GM23338 (cell line): Measurements from ENCODE around the gene SLC25A39.

Source experiments
- CREB1 ChIP-seq: fragments of 250-450 bp; sonication (Bioruptor Pico); IDR thresholded peaks from 2 replicates; pipeline ENCODE4 v1.5.0; 2020; ENCODE audit warnings: low read depth, mild to moderate bottlenecking, moderate library complexity
- EZH2 ChIP-seq: fragments of 200-600 bp; sonication (generic); IDR thresholded peaks from one replicate; pipeline ENCODE4 v1.8.0; 2017; ENCODE audit warnings: antibody characterized with exemption, mild to moderate bottlenecking, low read depth; ENCODE audit not compliant: unreplicated experiment
- EZH2phosphoT487 ChIP-seq: fragments of 200-600 bp; sonication (generic); IDR thresholded peaks from one replicate; pipeline ENCODE4 v1.8.1; 2018; ENCODE audit warnings: antibody characterized with exemption; ENCODE audit not compliant: unreplicated experiment
- STAT1 ChIP-seq: IDR thresholded peaks from one replicate; pipeline ENCODE4 v1.6.1; 2016; ENCODE audit warnings: antibody characterized with exemption; ENCODE audit not compliant: unreplicated experiment
- TF ChIP-seq, protein P1 (sequence below), 2 experiments: fragments of 200-600 bp in 1 of 2; sonication (generic) in 1 of 2; conservative IDR thresholded peaks; 2 replicates each; pipeline versions ENCODE4 v1.5.1 to v1.6.1; 2016 to 2017; ENCODE audit warnings: antibody characterized with exemption in 2 of 2, low read depth in 2 of 2, mild to moderate bottlenecking in 2 of 2, moderate library complexity in 1 of 2
- TF ChIP-seq, protein P2 (sequence below): IDR thresholded peaks from one replicate; pipeline ENCODE4 v1.6.1; 2018; ENCODE audit warnings: antibody characterized with exemption; ENCODE audit not compliant: unreplicated experiment

DNA sequence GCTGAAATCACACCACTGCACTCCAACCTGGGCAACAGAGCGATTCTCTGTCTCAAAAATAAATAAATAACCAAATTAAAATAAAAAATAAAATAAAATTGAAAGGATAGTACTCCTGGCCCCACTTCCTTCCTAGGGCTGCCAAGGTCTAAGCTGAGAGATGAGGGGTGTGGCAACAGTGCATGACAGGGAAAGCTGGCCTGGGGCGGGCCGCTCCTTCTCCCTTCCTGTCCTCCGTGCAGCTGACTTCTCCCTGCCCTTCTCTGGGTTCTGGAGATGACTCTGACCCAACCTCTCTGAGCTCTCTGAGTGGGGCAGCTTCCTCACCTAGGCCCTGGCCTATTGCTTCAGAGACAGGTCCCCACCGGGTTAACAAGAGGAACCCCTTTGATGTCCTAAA, 8.7 kb upstream of the SLC25A39 start:
- TF ChIP-seq, protein P1, sequence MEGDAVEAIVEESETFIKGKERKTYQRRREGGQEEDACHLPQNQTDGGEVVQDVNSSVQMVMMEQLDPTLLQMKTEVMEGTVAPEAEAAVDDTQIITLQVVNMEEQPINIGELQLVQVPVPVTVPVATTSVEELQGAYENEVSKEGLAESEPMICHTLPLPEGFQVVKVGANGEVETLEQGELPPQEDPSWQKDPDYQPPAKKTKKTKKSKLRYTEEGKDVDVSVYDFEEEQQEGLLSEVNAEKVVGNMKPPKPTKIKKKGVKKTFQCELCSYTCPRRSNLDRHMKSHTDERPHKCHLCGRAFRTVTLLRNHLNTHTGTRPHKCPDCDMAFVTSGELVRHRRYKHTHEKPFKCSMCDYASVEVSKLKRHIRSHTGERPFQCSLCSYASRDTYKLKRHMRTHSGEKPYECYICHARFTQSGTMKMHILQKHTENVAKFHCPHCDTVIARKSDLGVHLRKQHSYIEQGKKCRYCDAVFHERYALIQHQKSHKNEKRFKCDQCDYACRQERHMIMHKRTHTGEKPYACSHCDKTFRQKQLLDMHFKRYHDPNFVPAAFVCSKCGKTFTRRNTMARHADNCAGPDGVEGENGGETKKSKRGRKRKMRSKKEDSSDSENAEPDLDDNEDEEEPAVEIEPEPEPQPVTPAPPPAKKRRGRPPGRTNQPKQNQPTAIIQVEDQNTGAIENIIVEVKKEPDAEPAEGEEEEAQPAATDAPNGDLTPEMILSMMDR (conservative IDR thresholded peaks at IDR 0.05; ENCODE audit: low read depth in 2 of 2) = no peak
- TF ChIP-seq EZH2phosphoT487 = no peak
- no peak for TF ChIP-seq EZH2
- no peak for TF ChIP-seq STAT1
- TF ChIP-seq, protein P2, sequence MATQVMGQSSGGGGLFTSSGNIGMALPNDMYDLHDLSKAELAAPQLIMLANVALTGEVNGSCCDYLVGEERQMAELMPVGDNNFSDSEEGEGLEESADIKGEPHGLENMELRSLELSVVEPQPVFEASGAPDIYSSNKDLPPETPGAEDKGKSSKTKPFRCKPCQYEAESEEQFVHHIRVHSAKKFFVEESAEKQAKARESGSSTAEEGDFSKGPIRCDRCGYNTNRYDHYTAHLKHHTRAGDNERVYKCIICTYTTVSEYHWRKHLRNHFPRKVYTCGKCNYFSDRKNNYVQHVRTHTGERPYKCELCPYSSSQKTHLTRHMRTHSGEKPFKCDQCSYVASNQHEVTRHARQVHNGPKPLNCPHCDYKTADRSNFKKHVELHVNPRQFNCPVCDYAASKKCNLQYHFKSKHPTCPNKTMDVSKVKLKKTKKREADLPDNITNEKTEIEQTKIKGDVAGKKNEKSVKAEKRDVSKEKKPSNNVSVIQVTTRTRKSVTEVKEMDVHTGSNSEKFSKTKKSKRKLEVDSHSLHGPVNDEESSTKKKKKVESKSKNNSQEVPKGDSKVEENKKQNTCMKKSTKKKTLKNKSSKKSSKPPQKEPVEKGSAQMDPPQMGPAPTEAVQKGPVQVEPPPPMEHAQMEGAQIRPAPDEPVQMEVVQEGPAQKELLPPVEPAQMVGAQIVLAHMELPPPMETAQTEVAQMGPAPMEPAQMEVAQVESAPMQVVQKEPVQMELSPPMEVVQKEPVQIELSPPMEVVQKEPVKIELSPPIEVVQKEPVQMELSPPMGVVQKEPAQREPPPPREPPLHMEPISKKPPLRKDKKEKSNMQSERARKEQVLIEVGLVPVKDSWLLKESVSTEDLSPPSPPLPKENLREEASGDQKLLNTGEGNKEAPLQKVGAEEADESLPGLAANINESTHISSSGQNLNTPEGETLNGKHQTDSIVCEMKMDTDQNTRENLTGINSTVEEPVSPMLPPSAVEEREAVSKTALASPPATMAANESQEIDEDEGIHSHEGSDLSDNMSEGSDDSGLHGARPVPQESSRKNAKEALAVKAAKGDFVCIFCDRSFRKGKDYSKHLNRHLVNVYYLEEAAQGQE = no peak
- no peak for TF ChIP-seq CREB1 (CRISPR knock-in tag)
